ENCODE results near the gene FSD1L.

- TF ChIP-seq, protein P1, sequence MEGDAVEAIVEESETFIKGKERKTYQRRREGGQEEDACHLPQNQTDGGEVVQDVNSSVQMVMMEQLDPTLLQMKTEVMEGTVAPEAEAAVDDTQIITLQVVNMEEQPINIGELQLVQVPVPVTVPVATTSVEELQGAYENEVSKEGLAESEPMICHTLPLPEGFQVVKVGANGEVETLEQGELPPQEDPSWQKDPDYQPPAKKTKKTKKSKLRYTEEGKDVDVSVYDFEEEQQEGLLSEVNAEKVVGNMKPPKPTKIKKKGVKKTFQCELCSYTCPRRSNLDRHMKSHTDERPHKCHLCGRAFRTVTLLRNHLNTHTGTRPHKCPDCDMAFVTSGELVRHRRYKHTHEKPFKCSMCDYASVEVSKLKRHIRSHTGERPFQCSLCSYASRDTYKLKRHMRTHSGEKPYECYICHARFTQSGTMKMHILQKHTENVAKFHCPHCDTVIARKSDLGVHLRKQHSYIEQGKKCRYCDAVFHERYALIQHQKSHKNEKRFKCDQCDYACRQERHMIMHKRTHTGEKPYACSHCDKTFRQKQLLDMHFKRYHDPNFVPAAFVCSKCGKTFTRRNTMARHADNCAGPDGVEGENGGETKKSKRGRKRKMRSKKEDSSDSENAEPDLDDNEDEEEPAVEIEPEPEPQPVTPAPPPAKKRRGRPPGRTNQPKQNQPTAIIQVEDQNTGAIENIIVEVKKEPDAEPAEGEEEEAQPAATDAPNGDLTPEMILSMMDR (IDR thresholded peaks at IDR 0.05 in 4 of 5, conservative IDR thresholded peaks at IDR 0.05 in 1 of 5) = no peak
- no peak for TF ChIP-seq POLR2A (IDR thresholded peaks at IDR 0.05)
Measured at GRCh38 chr9:105421864-105422263, 26.0 kb upstream of the FSD1L start.
